NCI-H1930 (cell line): Measurements from ENCODE around the gene GPR62.

Experiments
- DNase-seq, 2 experiments: peaks; one replicate each; lab custom pipeline; 2025; lab: John Stamatoyannopoulos, UW

Gene GPR62

GRCh38 chr3:51955893-51956770 is 951 bp downstream of the GPR62 start:
- no peak for DNase-seq

DNA sequence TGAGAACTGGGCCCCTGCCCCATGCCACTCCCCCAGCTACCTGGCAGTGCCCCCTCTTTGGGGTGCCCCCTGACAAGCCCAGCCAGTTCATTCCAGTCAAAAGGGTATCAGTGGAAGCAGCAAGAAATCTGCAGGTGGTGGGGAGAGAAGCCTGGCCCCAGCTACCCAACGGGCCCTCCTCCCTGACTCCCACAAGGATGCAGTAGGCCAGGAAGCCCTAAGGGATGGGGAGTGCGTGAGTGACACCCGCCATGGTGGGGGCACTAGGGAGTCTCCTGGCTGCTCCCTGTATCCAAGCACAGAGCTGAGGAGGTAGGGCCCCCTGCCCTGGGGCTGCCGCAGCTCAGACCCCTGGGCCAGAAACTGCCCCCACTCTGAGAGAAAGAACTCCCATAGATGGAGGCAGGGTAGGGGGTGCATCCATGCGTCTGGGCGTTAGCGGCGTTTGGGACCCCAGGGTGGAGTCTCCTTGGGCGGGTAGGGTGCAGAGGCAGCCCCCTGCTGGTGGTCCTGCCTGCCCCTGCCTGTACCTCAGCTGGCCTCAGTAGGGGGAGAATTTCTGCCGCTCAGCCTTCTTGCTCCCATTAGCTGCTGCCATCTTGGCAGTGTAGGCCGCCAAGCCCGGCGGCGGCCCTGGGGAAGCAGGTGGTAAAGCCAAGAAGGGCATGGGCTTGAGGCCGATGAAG is 2.5 kb downstream of the GPR62 start:
- DNase-seq, result no peak

DNA sequence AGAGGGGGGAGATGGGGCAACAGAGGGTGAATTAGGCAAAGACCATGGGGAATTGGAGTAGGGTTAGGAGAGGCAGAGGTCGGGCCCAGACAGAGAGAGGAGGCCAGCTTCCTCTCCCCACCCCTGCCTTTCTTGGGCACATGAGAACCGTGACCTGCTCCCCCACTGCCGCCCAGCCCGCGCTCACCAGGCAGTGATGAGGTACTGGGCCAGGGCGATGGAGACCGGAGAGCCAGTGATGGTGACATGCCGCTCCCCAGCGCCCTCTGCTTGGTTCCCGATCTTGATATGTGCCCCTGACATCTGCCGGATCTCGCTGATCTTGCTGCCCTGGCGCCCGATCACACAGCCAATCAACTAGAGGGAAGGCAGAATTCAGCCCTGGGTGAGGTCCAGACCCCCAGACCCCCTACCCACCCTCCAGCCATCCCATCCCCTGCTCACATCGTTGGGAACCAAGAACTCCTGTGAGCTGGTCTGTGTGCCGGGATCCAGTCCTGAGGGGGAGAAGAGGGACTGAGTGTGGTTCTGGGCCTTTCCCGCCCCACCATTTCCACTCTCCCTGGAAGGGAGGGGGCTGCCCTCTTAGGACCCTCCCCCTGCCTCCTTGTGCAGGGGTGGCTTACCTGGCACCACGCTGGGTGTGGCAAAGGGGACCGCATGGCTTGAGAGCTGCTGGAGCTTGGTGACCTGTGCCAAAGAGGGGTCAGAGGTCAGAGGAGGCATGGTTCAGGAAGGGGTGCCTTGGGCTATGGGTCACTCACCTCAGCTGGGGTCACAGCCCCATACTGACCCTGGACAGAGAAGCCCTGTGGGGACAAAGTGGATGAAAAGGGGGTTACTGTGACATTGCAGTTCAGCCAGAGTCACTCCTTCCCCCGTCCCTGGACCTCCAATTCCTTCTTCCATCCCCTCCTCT is 3.7 kb downstream of the GPR62 start:
- DNase-seq, result no peak

DNA sequence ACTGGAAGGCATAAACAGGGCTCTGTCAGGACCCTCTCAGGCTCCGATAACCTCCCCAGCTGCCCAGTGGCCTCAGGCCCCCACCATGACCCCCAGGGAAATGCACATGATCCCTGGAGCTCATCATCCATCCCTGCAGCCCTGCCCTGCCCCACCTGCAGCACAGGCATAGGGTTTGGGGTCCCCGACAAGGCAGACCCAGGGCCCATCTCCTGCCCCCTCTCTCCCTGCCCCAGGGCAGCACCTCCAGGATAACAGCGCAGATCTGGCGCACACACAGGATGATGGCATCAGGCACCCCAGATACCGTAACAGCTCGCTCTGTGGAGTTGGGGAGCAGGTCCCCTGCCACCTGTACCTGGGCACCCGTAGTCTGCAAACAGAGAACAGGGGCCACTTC is 4.5 kb downstream of the GPR62 start:
- no peak for DNase-seq

- DNase-seq, result no peak
These were observed 5.2 kb downstream of the GPR62 start for GRCh38 chr3:51960386-51960785.

- no peak for DNase-seq
These were observed 5.8 kb downstream of the GPR62 start for GRCh38 chr3:51961011-51961410.

DNA sequence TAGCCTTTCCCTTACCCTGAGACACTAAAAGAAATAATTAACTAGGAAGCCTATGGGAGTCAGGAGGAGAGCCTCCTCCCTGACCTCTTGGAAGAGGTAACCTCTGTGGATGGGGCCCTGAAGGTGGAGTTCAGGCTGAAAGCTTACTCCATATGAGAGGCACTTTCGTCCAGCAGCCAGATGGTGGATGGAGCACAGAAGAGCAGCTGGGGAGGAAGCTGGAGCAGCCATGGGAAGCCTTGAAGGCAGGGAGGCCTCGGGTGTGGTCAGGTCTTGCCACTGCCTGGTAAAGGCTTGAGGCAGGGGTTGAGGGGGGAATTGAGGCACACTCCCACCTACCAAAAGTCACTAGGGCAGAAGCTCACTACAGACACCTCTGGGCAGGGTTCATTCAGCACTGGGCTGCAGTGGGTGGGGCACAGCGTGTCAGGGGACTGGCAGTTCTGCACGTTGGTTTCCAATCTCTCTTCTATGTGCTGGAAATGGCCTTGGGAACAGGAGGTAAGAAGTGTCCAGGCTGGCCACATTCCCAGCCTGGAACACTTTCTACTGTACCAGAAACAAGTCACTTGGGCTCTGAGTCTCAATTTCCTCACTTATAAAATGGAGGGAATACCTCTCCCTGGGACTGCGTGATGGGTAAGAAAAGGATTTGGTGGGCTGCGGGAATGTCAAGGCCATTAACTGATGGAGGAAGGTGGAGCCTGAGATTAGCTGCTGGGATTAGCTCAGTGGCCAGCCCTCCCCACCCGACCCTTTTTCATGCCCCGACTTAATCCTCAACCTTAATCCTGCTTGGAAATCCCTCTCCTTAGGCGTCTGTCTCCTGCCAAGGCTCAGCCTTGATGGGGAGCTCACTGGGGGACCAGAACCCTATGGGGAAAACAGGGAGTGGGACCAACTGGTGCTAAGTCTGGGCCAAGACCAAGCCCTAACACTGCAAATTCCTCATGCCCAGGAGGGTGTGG is 6.7 kb downstream of the GPR62 start:
- no peak for DNase-seq

DNA sequence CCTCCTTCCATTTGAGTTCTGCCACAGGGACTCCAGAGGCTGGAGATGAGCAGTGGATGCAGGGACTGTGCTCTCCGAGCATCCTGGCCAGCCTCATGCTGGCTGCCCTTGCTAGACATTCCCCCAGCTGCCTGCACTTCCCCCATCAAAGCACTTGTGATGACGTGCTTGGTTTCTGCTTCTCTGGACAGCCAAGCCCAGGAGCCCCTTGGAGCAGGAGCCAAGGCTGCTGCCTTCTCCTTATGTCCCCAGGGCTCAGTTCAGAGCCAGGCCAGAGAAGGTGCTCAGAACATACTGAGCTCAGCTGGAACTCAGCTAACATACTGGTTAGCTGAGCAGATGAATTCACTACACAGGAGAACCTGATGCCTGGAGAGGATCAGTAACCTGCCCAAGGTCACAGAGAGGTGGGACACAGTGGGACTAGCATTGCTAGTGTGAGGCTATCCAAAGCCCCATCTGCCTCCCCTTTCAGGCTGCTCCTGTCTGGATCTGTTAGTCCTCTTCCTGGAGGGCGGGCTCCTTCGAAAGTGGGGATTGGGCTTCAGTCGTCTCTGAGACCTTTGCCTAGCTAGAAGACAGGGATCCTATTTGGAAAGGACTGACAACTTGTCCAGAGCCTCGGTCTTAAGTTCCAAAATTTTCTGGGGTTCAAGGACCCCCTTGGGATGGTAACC is 7.8 kb downstream of the GPR62 start:
- no peak for DNase-seq

GRCh38 chr3:51963951-51964451 is 8.8 kb downstream of the GPR62 start:
- no peak for DNase-seq

DNA sequence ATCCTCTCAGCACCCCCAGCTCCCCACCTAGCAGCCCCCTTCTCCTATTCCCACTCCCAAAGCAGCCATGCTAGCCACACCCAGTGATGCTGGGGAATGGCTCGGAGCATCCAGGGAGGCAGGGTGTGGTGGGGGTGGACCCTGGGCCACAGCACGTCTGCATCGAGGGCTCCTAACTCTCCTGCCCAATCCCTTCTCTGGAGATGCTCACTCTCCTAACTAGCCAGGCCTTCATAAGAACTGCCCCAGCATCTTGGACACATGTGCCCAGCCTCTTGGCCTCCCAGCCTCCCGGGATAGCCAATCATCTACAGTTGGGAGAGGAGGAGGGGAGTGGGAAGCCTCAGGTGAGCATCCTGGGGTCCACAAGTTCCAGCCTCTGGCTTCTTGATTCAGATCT is 9.3 kb downstream of the GPR62 start:
- no peak for DNase-seq

DNA sequence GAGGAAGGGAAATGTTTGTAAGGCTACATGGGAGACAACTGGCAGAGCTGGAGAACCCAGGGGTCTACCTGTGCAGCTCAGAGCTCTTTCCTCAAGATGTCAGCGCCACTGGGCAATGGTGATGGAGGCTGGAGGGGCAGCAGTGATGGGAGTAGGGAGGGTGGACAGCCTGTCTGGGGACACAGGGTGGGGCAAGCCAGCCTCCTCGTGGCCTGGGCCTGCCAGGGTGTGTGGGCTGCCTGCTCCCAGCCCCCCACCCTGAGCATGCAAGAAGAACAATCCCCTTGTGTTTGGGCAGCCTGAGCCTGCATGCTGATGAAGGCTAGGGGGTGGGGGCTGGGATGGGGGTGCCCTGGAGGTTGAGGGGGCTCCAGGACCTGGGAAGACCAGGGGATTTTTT is 10.8 kb downstream of the GPR62 start:
- DNase-seq, result no peak

- no peak for DNase-seq
These were observed 11.3 kb downstream of the GPR62 start for GRCh38 chr3:51966486-51966885.

DNA sequence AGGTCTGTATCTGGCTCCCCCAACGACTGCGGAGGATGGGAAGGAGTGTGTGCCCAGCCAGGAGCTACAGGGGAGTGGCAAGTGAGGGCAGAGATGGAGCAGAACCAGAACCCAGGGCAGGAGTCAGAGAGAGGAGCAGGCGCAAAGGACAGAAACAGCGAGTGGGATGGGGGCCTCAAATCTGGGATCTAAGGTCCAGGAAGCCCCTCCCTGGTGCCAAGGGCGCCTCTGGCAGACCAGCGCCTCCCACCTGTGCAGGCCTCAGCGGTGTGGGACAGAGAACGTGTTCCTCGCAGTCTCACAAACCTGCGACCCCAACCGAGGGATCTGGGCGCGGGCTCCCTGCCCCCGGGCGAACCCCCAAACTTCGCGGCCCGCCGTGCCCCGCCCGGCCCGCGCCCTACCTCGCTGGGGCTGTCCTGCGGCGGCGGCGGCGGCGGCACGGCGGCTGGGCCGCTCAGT is 11.8 kb downstream of the GPR62 start:
- no peak for DNase-seq

DNA sequence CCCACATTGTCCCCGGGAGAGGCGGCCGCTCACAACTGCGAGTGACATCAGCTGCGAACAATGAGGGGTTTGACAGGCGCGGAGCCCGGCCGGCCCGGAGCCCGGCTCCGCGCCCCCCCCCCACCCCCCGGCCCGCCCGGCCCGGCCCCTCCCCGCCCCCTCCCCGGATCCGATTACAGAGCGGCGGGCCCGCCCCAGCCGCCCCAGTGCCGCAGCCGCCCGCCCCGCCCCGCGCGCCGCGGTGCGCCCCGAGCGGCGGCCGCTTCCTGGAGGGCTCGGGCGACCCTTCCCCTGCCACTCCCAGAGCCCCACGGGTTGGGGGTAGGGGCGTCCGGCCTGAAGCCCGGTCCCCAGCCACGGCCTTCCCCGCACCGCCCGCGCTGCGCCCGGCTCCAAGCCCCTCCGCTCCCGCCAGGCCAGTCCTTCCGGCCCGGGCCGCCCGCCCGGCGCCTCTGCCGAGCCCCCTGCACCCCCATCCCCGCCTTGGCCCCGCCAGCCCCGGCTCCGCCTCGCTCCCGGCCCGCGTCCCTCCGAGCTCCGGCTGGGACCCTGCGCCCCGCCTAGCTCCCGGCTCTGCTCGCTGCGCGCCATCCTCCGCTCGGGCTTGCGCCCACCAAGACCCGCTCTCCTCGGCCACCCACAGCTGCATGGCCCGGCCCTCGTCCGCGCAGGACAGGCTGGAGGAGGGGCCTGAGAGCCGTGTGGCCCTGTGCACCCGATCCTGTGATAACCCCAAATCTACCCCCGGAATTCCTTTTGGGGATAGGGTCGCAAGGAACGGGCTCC is 12.4 kb downstream of the GPR62 start, which contains the start of gene PCBP4:
TSS of gene PCBP4 (minus strand) at position 71 of the 786 bp plus-strand sequence. CDS start 6,214 bp downstream, outside the sequence.
- peak; percentile 20 to 44 for DNase-seq

DNA sequence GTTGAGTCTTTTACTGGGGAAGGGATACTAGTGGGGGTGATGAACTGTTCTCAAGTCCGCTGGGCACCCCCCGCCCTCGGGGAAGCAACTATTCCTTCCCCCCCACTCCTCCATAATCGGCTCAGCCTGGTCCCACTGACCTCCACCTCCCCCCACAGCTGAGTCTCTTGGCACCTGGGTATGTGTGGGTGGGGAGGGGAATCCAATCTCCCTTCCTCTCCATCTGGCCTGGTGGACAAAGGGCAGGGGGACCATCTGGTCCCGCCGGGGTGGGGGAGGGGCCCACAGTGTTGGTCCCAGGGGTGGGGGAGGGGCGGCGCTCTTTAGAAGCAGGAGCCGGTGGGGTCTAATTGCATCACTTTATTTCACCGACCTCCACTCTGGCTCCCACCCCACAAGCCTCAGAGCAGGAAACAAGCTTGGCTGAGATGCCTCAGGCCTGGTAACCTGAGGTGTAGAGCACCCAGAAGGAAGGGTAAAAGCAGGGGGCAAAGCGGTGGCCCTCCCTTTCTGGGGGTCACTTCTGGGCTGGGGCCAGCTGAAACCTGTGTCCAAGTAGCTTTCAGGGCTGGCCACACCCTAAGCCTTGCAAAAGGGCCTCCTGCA is 13.1 kb downstream of the GPR62 start:
- DNase-seq, result no peak

DNA sequence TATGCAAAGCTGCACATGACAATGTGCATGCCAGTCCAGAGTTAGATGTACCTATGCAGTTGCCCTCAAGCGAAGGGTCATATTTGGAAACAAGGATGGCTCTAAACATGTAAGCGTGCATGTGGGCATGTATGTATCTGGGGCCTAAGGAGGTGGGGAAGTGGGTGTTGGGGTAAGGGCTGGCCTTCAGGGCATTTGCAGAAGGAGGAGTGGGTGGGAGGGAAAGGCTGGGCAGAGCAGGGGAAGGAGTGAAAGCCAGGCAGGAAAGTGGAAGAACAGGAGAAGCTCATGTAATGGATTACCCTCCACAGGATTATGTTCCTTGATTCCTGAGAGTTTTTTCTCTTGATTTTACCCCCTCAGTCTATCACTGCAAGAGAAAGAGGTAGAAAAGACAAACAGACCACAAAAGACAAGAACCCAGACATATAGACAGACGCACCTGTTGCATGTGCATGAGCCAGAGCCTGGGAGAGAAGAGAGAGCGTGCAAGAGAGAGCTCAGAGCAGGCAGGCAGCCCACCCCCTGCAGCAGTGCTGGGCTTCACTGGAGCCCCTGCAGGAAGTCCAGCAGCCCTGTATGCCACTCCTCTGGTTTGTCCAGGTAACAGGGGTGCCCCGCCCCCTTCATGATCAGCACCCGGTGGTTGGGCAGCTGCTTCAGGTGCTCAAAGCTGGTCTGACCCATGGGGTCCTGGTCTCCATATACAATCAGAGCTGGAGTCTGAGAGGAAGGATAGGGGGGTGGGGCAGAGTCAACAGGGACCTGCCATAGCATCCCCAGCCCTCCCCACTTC is 13.9 kb downstream of the GPR62 start:
- no peak for DNase-seq

DNA sequence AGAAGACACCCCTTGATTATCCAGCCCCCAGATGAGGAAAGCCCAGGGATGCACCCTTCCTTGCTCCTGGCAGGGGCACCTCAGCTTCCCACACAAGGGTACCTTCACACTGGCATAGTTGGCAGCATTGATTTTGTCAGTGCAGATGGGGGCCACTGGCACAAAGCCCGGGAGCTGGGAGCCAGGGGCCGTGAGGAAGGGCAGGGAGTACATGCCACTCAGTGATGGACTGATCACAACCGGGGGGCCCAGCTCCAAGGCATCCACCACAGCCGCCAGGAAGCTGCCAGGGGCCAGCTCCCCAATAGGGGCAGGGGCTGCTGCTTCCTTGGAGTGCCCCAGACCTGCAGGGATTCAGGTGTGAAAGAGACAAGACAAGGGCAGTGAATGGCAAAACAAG is 14.7 kb downstream of the GPR62 start:
- DNase-seq, result no peak
